Dermis microvascular lymphatic vessel endothelial cell (primary cell): ENCODE data around the gene NMUR1. TPM values are rescaled to one million over a fixed set of nuclear protein-coding genes. Genes with fewer than 3 reads are reported as not detected.
A peak's percentile ranks its signal among the peaks of the same experiment; 100 is the strongest.

Source experiments
- DNase-seq, 2 donors: peaks; one replicate each; pipeline versions ENCODE4 v3.0.0 to v3.0.0-alpha.2; 2010; ENCODE audit warnings: low read depth in 2 of 2
- total RNA-seq: library from RNA; depleted of rRNA; stranded (reverse); fragments of >200 nt; gene quantifications from 2 replicates; pipeline ENCODE4 v1.2.1, GENCODE V29; 2014

NMUR1 gene
- total RNA-seq, 1 donor from 2014 or later = not detected

GRCh38 chr2:231526341-231527090, 3.7 kb downstream of the NMUR1 start:
- no peak for DNase-seq

GRCh38 chr2:231525248-231526163, 4.7 kb downstream of the NMUR1 start:
- no peak for DNase-seq

- no peak for DNase-seq
Observed at GRCh38 chr2:231524477-231525247, 5.6 kb downstream of the NMUR1 start.

- no peak for DNase-seq
Observed at GRCh38 chr2:231523451-231524285, 6.6 kb downstream of the NMUR1 start.

- DNase-seq = no peak
Observed at GRCh38 chr2:231522418-231523180, 7.6 kb downstream of the NMUR1 start.

GRCh38 chr2:231521443-231521842, 8.8 kb downstream of the NMUR1 start:
- no peak for DNase-seq

- peak in 1 of 2 donors; percentile 32 for DNase-seq
Observed at GRCh38 chr2:231519975-231520555, 10.2 kb downstream of the NMUR1 start.

GRCh38 chr2:231518771-231519170, 11.5 kb downstream of the NMUR1 start:
- DNase-seq = no peak

- DNase-seq = no peak
Observed at GRCh38 chr2:231515603-231516002, 14.6 kb downstream of the NMUR1 start.

GRCh38 chr2:231514951-231515297, 15.3 kb downstream of the NMUR1 start:
- no peak for DNase-seq

GRCh38 chr2:231514225-231514950, 15.9 kb downstream of the NMUR1 start:
- DNase-seq = peak; percentile 81 to 97

- no peak for DNase-seq
Observed at GRCh38 chr2:231513746-231514224, 16.5 kb downstream of the NMUR1 start.

- no peak for DNase-seq
Observed at GRCh38 chr2:231512222-231512621, 18.0 kb downstream of the NMUR1 start.

GRCh38 chr2:231503766-231504165, 26.5 kb downstream of the NMUR1 start:
- no peak for DNase-seq

GRCh38 chr2:231502596-231502995, 27.6 kb downstream of the NMUR1 start:
- no peak for DNase-seq

- DNase-seq = no peak
Observed at GRCh38 chr2:231497651-231498050, 32.6 kb downstream of the NMUR1 start.

GRCh38 chr2:231494669-231495068, 35.6 kb downstream of the NMUR1 start:
- no peak for DNase-seq

GRCh38 chr2:231490801-231491200, 39.4 kb downstream of the NMUR1 start:
- no peak for DNase-seq

- DNase-seq = no peak
Observed at GRCh38 chr2:231489990-231490389, 40.3 kb downstream of the NMUR1 start.
